SK-N-MC (cell line): ENCODE measurements around the gene MTMR2.

Experiments used
- EZH2 ChIP-seq: fragments of 200-600 bp; sonication (generic); IDR thresholded peaks from one replicate; pipeline ENCODE4 v1.6.1; 2017; ENCODE audit warnings: antibody characterized with exemption
- POLR2AphosphoS5 ChIP-seq: IDR thresholded peaks from 2 replicates; pipeline ENCODE4 v1.6.1; 2012; ENCODE audit warnings: mild to moderate bottlenecking, low read depth, low read length, borderline replicate concordance

GRCh38 chr11:95964281-95964680 lies 40.4 kb upstream of the MTMR2 start:
- TF ChIP-seq EZH2 (no peak), POLR2AphosphoS5 (no peak)
